Liver (tissue), 9 donors: ENCODE results near the gene DIP2B. TPM values are rescaled to one million over a fixed set of nuclear protein-coding genes. Genes with fewer than 3 reads are reported as not detected.

Experiments
- DNase-seq: peaks from one replicate; pipeline ENCODE4 v3.0.0-alpha.2; 2017; ENCODE audit warnings: low spot score
- H3K27ac ChIP-seq, 2 donors: one replicate each; pipeline ENCODE4 v1.7.0; 2013; ENCODE audit warnings: inconsistent platforms in 2 of 2, low read length in 2 of 2, control low read depth in 1 of 2, low read depth in 1 of 2, mild to moderate bottlenecking in 1 of 2
- H3K27me3 ChIP-seq, 4 donors: one replicate each; pipeline versions ENCODE4 v1.6.1 to v1.7.0; 2013; ENCODE audit warnings: low read length in 3 of 4, inconsistent platforms in 1 of 4, mild to moderate bottlenecking in 1 of 4, moderate library complexity in 1 of 4; ENCODE audit not compliant: control insufficient read depth in 4 of 4, insufficient read depth in 4 of 4
- H3K36me3 ChIP-seq, 4 donors: one replicate each; pipeline versions ENCODE4 v1.6.1 to v1.7.0; 2013; ENCODE audit warnings: low read length in 3 of 4, mild to moderate bottlenecking in 3 of 4, low read depth in 1 of 4, moderate library complexity in 1 of 4; ENCODE audit not compliant: control insufficient read depth in 4 of 4, insufficient read depth in 3 of 4
- H3K4me1 ChIP-seq, 4 donors: one replicate each; pipeline versions ENCODE4 v1.6.1 to v1.7.0; 2013; ENCODE audit warnings: low read length in 3 of 4, mild to moderate bottlenecking in 3 of 4, moderate library complexity in 1 of 4; ENCODE audit not compliant: control insufficient read depth in 4 of 4, insufficient read depth in 4 of 4
- H3K4me3 ChIP-seq, 3 donors: one replicate each; pipeline versions ENCODE4 v1.6.1 to v1.7.0; 2013; ENCODE audit warnings: low read length in 3 of 3, control low read depth in 1 of 3, low read depth in 1 of 3, mild to moderate bottlenecking in 1 of 3
- H3K9ac ChIP-seq, 2 donors: one replicate each; pipeline ENCODE4 v1.7.0; 2013; ENCODE audit warnings: low read length in 2 of 2, mild to moderate bottlenecking in 2 of 2, moderate library complexity in 2 of 2, control low read depth in 1 of 2, low read depth in 1 of 2
- H3K9me3 ChIP-seq, 4 donors: one replicate each; pipeline versions ENCODE4 v1.6.1 to v1.7.0; 2013; ENCODE audit warnings: low read length in 3 of 4; ENCODE audit not compliant: control insufficient read depth in 4 of 4
- ATF3 ChIP-seq: IDR thresholded peaks from 2 replicates; pipeline ENCODE4 v1.6.1; 2016; ENCODE audit warnings: antibody characterized with exemption
- CTCF ChIP-seq: fragments of 150-350 bp; IDR thresholded peaks from 2 replicates; pipeline ENCODE4 v1.5.1; 2017; ENCODE audit warnings: improper control_type of control experiment, low read depth, low read length; ENCODE audit not compliant: missing input control
- EGR1 ChIP-seq, 2 donors: IDR thresholded peaks; 2 replicates each; pipeline ENCODE4 v1.6.1; 2016 to 2018; ENCODE audit warnings: antibody characterized with exemption in 2 of 2, low read depth in 2 of 2
- FOXA1 ChIP-seq: IDR thresholded peaks from 2 replicates; pipeline ENCODE4 v1.6.1; 2016; ENCODE audit warnings: antibody characterized with exemption
- FOXA2 ChIP-seq: IDR thresholded peaks from 2 replicates; pipeline ENCODE4 v1.6.1; 2016; ENCODE audit warnings: antibody characterized with exemption
- GABPA ChIP-seq, 2 donors: IDR thresholded peaks in 1 of 2; conservative IDR thresholded peaks in 1 of 2; 2 replicates each; pipeline ENCODE4 v1.6.1; 2016; ENCODE audit warnings: antibody characterized with exemption in 2 of 2, mild to moderate bottlenecking in 1 of 2, moderate library complexity in 1 of 2
- HNF4A ChIP-seq, 2 donors: conservative IDR thresholded peaks; 2 replicates each; pipeline ENCODE4 v1.6.1; 2016; ENCODE audit warnings: antibody characterized with exemption in 2 of 2, mild to moderate bottlenecking in 2 of 2
- HNF4G ChIP-seq: IDR thresholded peaks from 2 replicates; pipeline ENCODE4 v1.6.1; 2016; ENCODE audit warnings: antibody characterized with exemption
- JUND ChIP-seq, 2 donors: IDR thresholded peaks; 2 replicates each; pipeline ENCODE4 v1.6.1; 2016; ENCODE audit warnings: antibody characterized with exemption in 2 of 2
- MAX ChIP-seq: IDR thresholded peaks from 2 replicates; pipeline ENCODE4 v1.6.1; 2016; ENCODE audit warnings: antibody characterized with exemption
- NR2F2 ChIP-seq: IDR thresholded peaks from 2 replicates; pipeline ENCODE4 v1.6.1; 2016; ENCODE audit warnings: antibody characterized with exemption
- RAD21 ChIP-seq, 2 donors: IDR thresholded peaks; 2 replicates each; pipeline ENCODE4 v1.6.1; 2016; ENCODE audit warnings: antibody characterized with exemption in 2 of 2, mild to moderate bottlenecking in 2 of 2
- REST ChIP-seq: IDR thresholded peaks from 2 replicates; pipeline ENCODE4 v1.6.1; 2016; ENCODE audit warnings: antibody characterized with exemption, mild to moderate bottlenecking
- RXRA ChIP-seq, 2 donors: IDR thresholded peaks; 2 replicates each; pipeline ENCODE4 v1.6.1; 2017 to 2018; ENCODE audit warnings: antibody characterized with exemption in 2 of 2, mild to moderate bottlenecking in 1 of 2
- SP1 ChIP-seq: IDR thresholded peaks from 2 replicates; pipeline ENCODE4 v1.6.1; 2018; ENCODE audit warnings: antibody characterized with exemption, mild to moderate bottlenecking
- TAF1 ChIP-seq: conservative IDR thresholded peaks from 2 replicates; pipeline ENCODE4 v1.6.1; 2016; ENCODE audit warnings: antibody characterized with exemption, mild to moderate bottlenecking
- YY1 ChIP-seq: IDR thresholded peaks from 2 replicates; pipeline ENCODE4 v1.6.1; 2016; ENCODE audit warnings: antibody characterized with exemption, mild to moderate bottlenecking
- ZBTB33 ChIP-seq: IDR thresholded peaks from 2 replicates; pipeline ENCODE4 v1.6.1; 2016; ENCODE audit warnings: antibody characterized with exemption
- WGBS: extraction: QIAGEN DNeasy Blood & Tissue Kit; methylation state at CpG from one replicate; pipeline ENCODE4 v1.1.7; 2013; 5-methylcytosine and 5-hydroxymethylcytosine counted together
- polyA plus RNA-seq, 2 donors: library from polyadenylated mRNA; stranded (reverse) in 1 of 2; unstranded in 1 of 2; fragments of 200-250 nt in 1 of 2; fragments of >200 nt in 1 of 2; fragmentation: Nextera tagmentation in 1 of 2; extraction: Ambion mirVana in 1 of 2; gene quantifications; one replicate each; pipeline versions ENCODE4 v1.2.1 to v1.2.3, GENCODE V29; 2013 to 2015
- total RNA-seq, 2 donors: library from RNA; depleted of rRNA; stranded (reverse); fragments of >200 nt; gene quantifications; one replicate each; pipeline ENCODE4 v1.2.3, GENCODE V29; 2014
- donor health status: healthy.
- donor health status: healthy.
- donor health status: healthy.
- donor health status: healthy.
- donor health status: healthy.

Gene DIP2B
- total and polyA plus RNA-seq, 4 donors, result 4.8 to 30.7 (median 13.8) TPM

GRCh38 chr12:50529345-50529744 lies 24.6 kb downstream of the DIP2B start:
- no peak overlapping the region for H3K4me3 ChIP-seq
- peak overlapping the region; percentile 55 to 93 for H3K27ac ChIP-seq
- no peaks in the 10 kb centered on the region for H3K27me3 ChIP-seq
- TF ChIP-seq NR2F2 (no peak), FOXA2 (no peak), HNF4A (conservative IDR thresholded peaks at IDR 0.05) (no peak), HNF4G (no peak), FOXA1 (no peak), MAX (no peak), RXRA (IDR thresholded peaks at IDR 0.05) (no peak), YY1 (no peak), REST (no peak), ZBTB33 (no peak), JUND (IDR thresholded peaks at IDR 0.05) (no peak), ATF3 (no peak), TAF1 (no peak), EGR1 (IDR thresholded peaks at IDR 0.05; ENCODE audit: low read depth in 2 of 2) (no peak), SP1 (no peak), CTCF (no peak), RAD21 (IDR thresholded peaks at IDR 0.05) (no peak), GABPA (IDR thresholded peaks at IDR 0.05 in 1 of 2, conservative IDR thresholded peaks at IDR 0.05 in 1 of 2) (no peak)
- H3K4me1 ChIP-seq, result peaks cover 7 to 76% (median 42%) of the 10 kb centered on the region in 4 donors
- H3K36me3 ChIP-seq, result no peaks in the 10 kb centered on the region
- no peak for DNase-seq
- H3K9ac ChIP-seq, result no peak overlapping the region
- WGBS, result 93% methylated on average over 3 of the region's 3 CpGs
- no peaks in the 10 kb centered on the region for H3K9me3 ChIP-seq
